Hepatic stellate cell (primary cell): ENCODE measurements around the gene SYNPO2L.

Experiments
- DNase-seq: peaks from one replicate; pipeline ENCODE4 v3.0.0; 2011; ENCODE audit warnings: low spot score

Gene SYNPO2L

DNA sequence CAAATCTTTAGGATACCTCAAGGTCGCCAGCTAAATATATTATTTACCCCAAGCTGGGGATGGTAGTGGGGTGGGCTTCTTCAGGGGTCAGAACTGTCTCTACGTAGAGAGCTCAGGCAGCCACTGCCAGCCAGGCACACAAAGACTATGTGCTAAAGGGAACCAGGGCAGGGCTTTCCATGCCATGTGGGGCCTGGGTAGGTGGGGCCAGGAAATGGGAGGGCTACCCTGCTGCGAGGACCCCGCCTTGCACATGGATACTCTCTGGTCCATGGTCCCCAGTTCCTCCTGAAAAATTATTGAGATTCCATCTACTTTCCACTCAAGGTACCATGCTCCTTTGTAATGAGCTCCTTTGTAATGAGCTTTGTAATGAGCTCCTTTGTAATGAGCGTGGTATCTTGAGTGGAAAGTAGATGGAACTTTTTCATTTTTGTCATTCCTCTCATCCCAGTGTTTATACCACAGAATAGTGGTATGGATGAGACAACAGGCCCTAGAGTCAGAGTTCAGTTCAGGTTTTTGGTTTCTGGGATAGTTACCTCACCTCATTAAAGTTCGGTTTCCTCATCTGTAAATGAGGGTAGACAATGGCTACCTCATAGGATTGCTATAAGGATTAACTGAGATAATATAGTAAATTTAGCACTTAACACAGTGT, 5.8 kb downstream of the SYNPO2L start:
- no peak for DNase-seq

DNA sequence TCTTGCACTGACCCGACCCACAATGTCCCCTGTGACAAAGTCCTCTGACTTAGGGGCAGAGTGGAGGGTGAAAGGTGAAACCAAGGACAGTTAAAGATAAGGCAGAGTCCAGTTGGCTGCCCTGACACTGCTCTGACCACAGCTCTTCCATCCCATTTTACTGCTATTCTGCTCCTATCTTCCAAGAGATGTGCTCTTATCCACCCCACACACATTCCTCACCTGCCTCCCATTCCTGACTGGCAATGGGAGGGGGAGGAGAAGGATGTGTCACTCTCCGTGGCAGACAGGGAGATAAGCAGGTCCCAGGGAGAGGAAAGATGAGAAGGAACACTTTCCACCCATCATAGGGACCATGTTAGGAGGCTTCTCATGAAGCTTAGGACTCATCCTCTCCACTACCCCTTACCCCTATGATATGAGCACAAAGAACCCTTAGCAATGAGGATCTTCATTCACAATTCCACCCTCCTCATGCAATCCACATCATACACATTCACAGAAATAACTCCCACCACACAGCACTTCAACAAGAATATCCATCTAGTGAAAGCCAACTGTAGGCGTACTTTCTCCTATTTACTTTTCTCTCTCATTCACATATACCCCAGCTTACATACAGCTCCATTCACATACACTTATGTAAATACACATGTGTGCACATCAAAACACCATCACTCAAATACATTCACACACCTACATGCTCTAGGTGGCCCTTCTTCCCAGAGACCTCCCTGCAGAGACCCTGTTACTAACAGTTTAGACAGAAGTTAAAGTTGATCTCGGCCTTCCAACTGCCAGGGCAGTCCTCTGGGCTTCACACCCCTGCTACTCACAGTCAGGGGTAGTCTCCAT, 6.6 kb downstream of the SYNPO2L start:
- peak; percentile 68 for DNase-seq

DNA sequence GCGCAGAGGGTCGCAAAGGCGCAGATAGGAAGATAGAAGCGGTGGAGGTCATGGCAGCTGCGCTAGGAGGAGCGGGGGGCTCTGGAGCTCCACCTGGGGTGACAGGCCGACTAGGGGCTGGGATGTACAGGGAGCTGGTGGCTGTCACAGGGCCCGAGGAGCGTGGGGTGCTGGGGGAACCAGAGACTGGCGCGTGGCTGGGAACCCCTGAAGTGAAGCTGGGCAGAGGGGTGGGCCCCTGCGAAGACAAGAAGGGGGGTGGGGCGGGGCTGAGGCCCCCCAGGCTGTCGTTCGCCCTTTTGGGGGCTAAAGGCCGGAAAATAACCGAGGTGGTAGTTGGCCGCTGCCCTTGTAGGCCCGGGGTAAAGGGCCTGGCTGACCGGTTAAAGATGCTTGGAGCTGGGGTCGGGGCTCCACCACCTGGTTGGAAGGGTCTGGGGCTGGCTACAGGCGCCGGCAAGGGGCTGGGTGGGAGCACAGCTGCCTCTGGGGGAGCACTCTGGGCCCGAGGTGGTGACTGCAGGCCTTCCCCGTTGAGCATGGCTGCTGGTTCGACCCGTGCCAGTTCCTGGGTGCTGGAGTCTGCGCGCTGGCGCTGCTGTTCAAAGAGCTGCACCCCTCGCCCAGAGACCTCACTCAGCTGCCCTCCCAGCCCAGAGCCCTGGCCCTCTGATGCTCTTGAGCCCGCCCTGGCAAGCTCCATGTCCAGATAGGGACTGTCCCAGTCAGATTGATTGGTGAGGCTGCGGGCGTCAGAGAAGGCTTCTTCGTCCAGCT, 7.8 kb downstream of the SYNPO2L start:
- no peak for DNase-seq

DNA sequence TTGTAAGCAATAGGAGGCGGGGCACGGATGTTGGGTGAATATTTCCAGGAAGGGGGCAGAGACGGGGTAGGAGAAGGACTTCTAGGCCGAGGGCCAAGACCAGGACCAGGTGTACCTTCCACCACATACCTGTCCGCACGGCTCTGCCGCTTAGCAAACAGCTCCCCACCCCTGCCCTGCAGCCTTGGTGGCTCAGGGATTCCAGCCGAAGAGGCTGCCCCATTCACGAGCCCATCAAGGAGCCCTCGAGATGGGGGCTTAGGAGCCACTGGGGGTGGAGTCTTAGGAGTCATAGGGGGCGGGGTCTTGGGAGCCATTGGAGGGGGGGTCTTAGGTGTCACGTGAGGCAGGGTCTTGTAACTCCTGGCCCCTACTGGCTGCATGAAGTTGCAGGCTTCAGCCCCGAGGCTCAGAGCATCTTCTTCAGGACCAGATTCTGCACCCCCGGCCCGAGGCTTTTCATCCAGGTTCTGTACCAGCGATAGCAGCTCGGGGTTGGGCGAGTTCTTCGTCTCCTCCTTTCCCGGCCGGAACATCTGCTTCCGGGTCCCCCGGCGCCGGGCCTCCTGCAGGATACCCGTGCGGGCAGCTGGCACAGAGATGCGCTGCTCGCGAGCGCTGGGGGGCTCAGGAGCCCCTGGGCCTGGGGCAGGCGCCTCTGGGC, 8.5 kb downstream of the SYNPO2L start:
- no peak for DNase-seq

DNA sequence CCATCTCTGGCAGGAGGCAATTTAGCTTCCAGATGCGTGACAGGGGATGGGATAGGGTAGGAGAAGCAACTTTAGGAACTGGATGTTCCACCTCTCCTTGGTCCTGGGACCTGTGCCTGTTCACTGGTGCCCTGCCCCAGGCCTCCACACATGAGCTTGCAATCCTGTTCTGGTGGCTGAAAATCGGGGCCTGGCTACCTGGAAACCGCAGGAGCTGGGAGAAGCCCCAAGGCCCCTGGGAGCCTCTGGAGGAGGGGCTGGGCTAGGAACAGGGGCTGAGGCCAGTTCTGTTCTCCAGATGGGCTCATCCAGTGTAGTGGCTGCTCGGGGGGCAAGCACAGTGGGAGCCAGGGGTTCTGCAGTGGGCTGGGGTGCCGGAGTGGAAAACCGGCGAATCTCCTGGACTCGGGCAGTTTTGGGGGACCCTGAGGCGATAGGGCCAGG, 9.2 kb downstream of the SYNPO2L start:
- DNase-seq, result no peak

DNA sequence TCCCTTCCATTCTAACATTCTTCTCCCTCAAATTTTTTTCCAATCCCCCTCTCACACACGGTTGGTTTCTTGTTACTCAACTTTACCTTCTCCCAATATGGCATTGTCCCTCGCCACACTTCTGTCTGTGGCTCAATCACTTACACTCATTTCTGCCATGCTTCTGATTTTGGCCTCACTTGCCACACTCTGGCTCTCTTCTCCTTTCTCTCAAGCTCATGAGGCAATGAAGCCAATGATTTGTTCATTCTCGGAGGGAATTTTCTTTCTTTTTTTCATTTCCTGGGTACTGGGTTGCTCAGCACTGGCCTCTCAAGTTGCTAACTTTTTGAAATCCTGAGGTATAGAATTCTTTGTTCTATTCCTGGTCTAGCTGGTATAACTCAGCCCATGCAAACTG, 10.6 kb downstream of the SYNPO2L start:
- no peak for DNase-seq

DNA sequence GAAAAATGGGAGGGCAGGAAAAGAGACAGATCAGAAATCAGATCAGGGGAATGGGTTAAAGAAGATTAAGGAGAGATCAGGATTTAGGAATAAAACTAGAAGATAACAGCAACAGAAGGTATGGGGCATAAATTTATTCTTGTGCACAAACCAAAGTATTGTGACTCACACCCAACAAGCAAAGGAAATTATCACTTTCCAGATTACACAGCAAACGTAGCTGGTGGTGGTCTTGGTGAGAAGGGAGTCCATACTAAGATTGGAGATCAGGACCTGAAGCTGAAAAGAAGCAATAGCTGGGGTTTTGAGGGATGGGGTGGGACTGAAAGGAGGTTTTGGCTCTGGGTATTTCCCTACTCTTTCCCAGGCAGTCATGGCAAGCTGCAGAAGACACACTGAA, 11.1 kb downstream of the SYNPO2L start:
- no peak for DNase-seq

DNA sequence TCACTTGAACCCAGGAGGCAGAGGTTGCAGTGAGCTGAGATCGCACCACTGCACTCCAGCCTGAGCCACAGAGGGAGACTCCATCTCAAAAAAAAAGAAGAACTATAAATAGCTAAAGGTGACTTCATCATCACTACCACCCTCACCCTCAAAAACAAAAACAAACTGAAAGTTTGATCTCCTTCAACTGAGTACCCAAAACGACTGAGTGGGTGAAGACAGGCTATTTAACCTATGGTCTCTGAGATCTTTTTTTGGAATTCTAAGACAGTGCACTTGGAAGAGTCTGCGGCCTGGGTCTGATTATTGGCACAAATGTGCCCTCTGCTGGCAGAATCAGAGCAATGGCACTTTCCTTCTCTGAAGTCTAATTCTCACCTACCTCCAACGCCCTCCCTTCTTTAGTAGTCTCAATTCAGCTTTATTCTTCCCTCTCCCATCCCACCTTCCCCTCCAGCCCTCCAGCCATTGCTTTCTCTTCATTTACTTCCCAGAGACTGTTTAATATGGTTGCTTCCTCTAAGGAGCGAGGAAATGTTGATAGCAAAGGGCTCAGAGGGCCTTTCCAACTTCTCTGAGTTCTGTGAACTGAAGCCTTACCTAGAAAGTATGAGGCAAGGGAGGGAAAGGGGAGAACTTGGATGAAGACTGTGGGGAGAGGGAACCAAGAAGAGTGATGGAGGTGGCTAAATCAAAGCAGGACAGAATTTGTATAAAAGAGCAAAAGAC, 11.7 kb downstream of the SYNPO2L start:
- DNase-seq, result peak; percentile 76

DNA sequence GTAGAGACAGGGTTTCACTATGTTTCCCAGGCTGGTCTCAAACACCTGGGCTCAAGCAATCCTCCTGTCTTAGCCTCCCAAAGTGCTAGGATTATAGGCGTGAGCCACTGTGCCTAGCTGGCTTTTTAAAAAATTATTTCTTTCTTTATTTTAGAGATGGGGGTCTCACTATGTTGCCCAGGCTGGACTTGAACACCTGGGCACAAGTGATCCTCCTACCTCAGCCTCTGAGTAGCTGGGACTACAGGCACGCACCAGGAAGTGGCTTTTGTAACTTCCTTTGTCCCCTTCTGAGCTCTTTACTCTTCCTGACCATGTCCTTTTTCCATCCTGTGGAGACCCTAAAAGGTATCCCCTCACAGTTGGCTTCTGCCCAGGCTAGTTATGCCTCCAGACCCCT, 12.5 kb downstream of the SYNPO2L start:
- DNase-seq, result no peak

DNA sequence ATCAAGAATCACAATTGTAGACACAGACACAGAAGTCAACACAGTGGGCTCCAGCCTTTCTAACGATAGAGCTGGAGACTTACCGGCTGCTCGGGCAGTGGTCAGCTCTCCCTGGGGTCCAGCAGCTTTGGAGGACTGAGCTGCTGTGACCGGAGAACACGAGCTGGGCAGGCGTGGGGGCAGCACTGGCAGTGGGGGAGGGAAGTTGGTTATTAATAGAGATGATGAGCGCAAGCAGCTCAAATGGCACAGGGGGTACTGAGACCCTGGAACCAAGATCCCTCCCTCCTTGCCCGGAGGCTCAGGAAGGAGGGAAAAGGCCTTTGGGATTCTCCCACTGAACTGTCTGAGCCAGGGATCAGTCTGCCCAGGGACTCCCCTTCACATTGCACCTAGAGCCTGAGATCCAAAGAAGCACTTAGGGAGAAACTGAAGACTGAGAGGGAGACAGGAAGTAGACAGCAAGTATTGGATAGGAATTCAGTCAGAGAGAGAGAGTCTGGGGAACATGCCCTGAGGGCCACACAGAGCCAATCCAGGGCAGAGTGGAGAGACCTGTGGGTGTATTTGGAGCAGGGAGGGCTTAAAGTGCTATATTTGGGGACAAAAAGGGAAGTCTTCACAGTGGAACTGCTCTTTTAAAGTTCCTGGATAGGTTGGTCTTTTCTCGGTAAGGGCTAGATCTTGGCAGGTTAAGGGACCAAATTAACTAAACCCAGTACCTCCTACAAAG, 14.3 kb downstream of the SYNPO2L start, which contains the start of gene MYOZ1:
TSS of gene MYOZ1 (minus strand) at position 147 of the 733 bp plus-strand sequence. CDS start 1,457 bp downstream, outside the sequence.
- peak; percentile 60 for DNase-seq

DNA sequence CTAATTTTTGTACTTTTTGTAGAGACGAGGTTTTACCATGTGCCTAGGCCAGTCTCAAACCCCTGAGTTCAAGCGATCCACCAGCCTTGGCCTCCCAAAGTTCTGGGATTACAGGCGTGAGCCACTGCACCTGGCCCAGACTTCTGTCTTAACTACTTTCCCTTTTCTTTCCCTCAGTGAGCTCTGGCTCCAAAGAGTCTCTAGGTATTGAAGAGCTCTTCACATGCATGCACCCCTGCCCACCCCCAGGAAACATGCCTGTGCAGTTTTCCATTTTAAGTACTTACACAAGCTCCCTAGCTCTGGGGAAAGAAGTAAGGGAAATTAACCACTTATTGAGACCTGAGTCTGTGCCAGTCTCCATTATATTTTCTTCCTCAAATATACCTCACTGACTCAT, 16.5 kb downstream of the SYNPO2L start:
- no peak for DNase-seq

DNA sequence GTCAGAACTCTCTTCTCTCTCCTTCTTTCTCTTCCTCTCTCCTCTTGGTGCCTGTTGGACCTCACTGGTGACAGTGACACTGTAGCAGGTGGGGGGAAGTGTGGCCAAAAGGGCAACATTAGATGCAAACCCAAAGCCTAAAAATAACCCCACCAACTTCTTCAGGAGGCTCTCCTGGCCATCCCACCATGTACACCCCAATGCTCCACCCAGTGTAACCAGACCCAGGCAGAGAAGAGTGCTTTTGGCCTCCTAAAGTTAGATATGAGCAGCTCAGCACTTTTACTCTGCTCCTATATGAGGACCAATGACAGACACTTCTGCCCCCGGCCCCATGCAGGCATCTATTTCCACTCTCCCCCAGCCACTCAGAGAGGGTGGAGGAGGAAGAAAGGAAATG, 20.0 kb downstream of the SYNPO2L start:
- no peak for DNase-seq

DNA sequence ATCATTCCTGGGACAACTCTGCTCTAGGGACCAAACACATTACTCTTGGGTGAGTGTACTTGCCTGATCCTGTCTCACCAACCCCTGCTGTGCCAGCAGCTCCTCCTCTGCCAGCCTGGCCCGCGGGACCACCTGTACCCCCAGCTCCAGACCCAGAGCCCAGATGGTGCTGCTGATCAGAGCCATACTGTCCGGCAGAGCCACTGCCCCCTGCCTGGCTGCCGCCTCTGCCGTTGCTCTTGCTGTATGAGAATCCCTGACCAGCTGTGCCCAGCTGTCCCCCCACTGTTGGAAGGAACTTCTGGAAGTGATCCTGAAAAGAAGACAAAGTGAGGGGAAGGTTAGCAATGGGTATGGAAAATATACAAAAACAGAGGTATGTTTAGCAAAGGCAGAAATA, 21.4 kb downstream of the SYNPO2L start:
- no peak for DNase-seq

DNA sequence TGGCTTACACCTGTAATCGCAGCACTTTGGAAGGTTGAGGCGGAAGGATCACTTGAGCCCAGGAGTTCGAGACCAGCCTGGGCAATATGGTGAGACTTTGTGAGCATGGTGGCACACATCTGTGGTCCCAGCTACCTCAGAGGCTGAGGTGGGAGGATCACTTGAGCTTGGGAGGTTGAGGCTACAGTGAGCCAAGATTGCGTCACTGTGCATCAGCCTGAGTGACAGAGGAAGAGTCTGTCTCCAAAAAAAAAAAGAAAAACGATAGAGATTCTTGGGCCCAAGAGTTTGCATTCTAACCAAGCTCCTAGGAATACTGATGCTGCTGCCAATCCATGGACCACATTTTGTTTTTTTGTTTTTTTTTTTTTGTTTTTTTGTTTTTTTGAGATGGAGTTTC, 26.7 kb downstream of the SYNPO2L start:
- no peak for DNase-seq

DNA sequence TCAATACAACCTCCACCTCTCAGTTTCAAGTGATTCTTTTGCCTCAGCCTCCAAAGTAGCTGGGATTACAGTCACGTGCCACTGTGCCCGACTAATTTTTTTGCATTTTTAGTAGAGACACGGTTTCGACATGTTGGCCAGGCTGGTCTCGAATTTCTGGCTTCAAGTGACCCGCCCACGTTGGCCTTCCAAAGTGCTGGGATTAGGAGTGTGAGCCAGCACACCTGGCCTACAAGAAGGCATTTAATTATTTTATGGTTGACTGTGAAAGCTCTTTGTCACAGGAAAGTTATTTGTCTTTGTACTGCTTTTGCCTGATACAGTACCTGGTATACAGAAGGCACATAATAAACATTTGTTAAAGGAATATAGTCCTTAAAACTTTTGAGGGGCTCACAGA, 27.4 kb downstream of the SYNPO2L start:
- no peak for DNase-seq

DNA sequence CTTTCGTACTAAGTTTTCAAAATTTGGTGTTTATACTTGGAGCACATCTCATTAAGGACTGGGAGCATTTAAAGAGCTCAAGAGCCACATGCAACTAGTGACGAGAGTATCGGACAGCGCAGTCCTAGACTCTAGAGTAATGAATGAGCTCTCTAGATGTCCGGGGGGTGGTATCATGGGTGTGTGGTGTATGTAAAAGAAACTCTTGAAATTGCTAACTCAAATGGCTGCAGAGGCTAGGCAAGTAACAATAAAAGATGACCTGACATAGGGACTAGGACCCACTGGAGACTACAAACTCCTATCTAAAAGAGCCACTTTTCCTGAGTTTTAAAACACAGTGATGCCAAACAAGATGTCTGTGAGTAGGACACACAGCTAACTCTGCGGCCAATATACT, 28.5 kb downstream of the SYNPO2L start:
- no peak for DNase-seq

DNA sequence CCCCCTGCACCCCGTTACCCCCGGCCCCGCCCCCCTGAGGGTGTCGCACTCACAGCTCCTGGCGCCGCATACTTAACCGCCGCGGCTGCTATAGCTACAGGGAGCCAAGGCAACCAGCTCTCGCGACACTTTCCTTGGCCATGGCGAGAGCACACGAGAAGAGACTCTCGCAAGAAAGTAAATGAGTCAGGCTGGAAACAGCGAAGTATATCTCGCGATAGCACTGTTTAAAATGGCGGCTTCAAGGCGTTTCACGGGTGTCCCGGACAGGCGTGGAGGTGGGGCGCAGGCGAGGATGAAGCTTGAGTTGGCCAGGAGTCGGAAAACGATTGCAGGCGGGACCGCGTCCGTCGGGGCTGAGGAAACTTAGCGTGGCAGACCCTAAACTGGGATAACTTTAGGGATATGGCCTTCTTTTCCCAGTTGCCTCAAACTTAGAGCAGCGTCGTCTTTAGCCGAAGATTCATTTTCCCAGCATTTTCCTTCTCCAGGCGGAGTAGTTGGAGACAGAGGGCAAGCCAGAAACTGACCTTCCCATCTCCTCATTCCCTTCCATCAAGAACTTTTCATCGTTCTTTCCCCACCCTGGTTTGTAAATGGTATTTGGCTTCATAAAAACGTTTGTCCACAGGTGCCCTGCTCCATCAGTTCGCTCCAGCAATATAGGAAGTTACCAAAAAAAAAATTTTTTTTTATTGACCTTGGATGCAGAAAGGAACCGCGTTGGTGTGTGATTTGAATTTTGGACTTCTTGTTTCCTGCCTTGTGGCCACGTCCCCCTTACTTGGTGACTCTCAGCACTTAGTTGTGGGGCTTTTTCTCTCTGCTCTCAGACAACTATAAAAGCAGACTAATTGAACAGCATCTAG, 29.7 kb downstream of the SYNPO2L start:
- peak; percentile 98 for DNase-seq

DNA sequence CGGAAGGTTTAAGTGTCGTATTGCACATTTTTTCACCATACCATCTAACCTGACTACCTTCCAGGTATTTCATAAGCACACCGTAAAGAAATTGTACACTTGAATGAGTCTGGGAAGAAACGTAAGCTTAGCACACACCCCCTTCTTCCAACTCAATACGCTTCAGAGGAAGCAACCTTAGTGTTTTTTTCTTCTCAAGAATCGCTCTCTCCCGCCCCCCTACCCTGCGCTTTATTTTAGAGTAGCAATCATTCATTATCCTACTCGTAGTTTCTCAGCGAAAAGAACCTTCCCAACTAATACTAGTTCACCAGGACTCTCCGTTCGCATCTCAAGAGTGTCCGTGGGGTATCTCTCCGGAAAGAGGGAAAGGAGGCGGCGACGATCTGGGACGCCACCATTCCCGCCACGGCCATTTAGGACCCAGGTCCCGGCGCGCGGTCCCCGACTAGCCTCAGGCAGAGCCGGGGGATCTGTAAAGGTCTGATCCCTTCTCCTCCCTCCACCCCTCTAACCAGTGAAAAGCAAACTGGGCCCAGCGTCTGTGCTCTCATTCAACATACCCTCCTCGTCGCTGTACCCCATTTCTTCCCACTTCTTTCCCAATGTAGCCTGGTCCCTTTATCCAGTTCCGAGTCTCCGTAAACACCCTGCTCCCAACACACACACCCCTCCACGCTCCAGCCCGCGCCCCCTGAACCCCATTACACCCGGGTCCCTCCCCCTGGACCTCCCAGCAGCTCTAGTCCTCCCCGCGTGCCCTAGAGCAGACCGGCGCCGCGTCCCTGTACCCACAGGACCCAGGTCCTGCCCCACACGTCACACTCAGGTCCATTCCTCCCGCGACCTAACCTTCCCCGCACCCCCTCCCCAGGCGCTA, 30.6 kb downstream of the SYNPO2L start:
- peak; percentile 48 for DNase-seq

DNA sequence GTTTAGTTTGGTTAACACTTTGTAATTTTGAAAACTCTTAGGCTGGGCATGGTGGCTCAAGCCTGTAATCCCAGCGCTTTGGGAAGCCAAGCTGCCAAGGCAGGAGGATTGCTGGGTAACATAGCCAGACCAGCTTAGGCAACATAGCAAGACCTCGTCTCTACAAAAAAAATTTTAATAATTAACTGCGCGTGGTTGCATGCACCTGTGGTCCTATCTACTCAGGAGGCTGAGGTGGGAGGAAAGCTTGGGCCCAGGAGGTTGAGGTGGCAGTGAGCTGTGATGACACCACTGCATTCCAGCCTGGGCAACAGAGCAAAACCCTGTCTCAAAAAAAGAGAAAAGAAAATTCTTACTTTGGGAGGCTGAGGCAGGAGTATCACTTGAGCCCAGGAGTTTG, 32.8 kb downstream of the SYNPO2L start:
- DNase-seq, result no peak
